Glutamatergic neuron (in vitro differentiated cells): ENCODE results near the gene ANXA3. TPM values are rescaled to one million over a fixed set of nuclear protein-coding genes. Genes with fewer than 3 reads are reported as not detected.
"Not testable (repeated sequence)": the region's sequence is repeated elsewhere in the genome, so short reads cannot be mapped to it uniquely, and the experiment has no call there.

Experiments used
- DNase-seq: peaks from one replicate; pipeline ENCODE4 v3.0.0; 2022
- H3K27ac Mint-ChIP-seq: one replicate; pipeline ENCODE4 v1.8.0; 2020; ENCODE audit warnings: mild to moderate bottlenecking, mixed read lengths, inconsistent platforms; ENCODE audit not compliant: unreplicated experiment
- H3K27me3 Mint-ChIP-seq: one replicate; pipeline ENCODE4 v1.8.0; 2020; ENCODE audit warnings: mild to moderate bottlenecking, moderate library complexity, mixed read lengths, inconsistent platforms; ENCODE audit not compliant: unreplicated experiment
- H3K36me3 Mint-ChIP-seq: one replicate; pipeline ENCODE4 v1.8.0; 2020; ENCODE audit warnings: mild to moderate bottlenecking, mixed read lengths, inconsistent platforms; ENCODE audit not compliant: unreplicated experiment
- H3K4me1 Mint-ChIP-seq: one replicate; pipeline ENCODE4 v1.8.0; 2020; ENCODE audit warnings: mild to moderate bottlenecking, low read depth, mixed read lengths, inconsistent platforms; ENCODE audit not compliant: unreplicated experiment
- H3K4me3 Mint-ChIP-seq: one replicate; pipeline ENCODE4 v1.8.0; 2020; ENCODE audit warnings: mild to moderate bottlenecking, mixed read lengths, inconsistent platforms; ENCODE audit not compliant: unreplicated experiment
- H3K9me3 Mint-ChIP-seq: one replicate; pipeline ENCODE4 v1.8.0; 2020; ENCODE audit warnings: mild to moderate bottlenecking, moderate library complexity, mixed read lengths, inconsistent platforms; ENCODE audit not compliant: unreplicated experiment
- CTCF ChIP-seq: fragments of 200-600 bp; sonication (generic); IDR thresholded peaks from one replicate; pipeline ENCODE4 v1.5.0; 2021; ENCODE audit not compliant: partially characterized antibody, unreplicated experiment
- total RNA-seq: library from RNA; stranded (reverse); fragmentation: NEBNext Ultra II Directional; extraction: Animal tissue kit (Norgen Biotek cat#: 25700); gene quantifications from one replicate; pipeline ENCODE4 v1.2.1, GENCODE V29; 2021; ENCODE audit not compliant: unreplicated experiment

The ANXA3 gene
- total RNA-seq, 1 donor from 2014 or later, result not detected

DNA sequence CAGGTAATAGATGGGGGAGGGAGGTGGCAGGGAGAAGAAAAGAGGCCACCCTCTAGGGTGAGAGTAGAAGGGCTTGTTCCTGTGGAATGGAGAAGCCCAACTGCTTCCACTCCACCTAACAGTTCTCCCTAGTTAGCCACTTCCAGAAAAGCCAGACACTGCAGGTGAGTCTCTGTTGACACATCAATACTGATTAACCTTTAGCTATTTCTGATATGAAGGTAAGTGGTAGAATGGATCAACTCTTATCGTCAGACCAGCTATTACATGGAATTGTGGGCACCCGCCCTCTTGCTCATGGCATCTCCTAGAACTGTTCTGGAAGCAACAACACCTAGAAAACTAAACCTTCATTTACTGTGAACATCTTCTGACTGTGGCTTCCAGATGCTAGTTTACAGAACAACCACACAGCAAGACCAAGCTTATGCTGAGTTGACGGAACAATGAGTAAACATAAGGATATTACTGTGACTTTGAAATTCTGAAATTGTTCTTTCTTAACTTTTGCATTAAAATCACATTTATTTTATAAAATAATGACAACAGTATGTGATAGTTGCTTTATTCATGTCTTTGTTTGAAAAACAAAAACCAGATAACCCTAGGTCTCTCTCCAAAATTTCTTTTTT is 44.7 kb downstream of the ANXA3 start:
- no peak overlapping the region for H3K4me3 Mint-ChIP-seq
- no peak for DNase-seq
- no peaks in the 10 kb centered on the region for H3K36me3 Mint-ChIP-seq
- no peaks in the 10 kb centered on the region for H3K9me3 Mint-ChIP-seq
- no peaks in the 10 kb centered on the region for H3K27me3 Mint-ChIP-seq
- H3K27ac Mint-ChIP-seq, result no peak overlapping the region
- no peaks in the 10 kb centered on the region for H3K4me1 Mint-ChIP-seq
- TF ChIP-seq CTCF, result no peak

DNA sequence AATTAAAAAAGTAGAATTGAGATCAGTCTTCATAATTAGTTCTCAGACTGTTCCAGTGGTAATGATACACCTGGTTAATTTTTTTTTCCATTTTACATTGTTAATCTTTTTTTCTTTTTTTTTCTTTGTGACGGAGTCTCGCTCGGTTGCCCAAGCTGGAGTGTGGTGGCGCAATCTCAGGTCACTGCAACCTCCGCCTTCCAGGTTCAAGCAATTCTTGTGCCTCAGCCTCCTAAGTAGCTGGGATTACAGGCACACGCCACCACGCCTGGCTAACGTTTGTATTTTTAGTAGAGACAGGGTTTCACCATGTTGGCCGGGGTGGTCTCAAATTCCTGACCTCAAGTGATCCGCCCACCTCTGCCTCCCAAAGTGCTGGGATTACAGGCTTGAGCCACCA is 46.9 kb downstream of the ANXA3 start:
- not testable (repeated sequence) for H3K36me3 Mint-ChIP-seq, H3K4me3 Mint-ChIP-seq, DNase-seq, H3K27me3 Mint-ChIP-seq, H3K9me3 Mint-ChIP-seq, H3K4me1 Mint-ChIP-seq, H3K27ac Mint-ChIP-seq

DNA sequence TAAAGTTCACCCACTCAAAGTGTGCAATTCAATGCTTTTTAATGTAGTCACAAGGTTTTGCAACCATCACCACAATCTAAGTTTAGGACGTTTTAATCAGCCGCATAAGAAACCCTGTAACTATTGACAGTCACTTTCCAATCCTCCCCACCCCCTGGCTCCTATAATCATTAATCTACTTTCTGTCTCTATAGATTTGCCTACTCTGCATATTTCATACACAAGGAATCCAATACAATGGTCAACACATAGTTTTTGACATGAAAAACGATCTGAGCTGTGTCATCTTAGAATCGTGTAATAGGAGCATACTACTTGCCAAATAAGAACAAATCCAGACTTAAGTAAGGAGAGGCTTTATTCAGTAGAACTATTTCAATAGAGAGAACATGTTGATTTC is 47.6 kb downstream of the ANXA3 start:
- DNase-seq, result no peak
- Mint-ChIP-seq H3K36me3 (no peaks in the 10 kb centered on the region), H3K4me1 (peaks cover 4% of the 10 kb centered on the region), H3K27ac (no peak overlapping the region), H3K9me3 (no peaks in the 10 kb centered on the region), H3K4me3 (no peak overlapping the region), H3K27me3 (peaks cover 3% of the 10 kb centered on the region)
- TF ChIP-seq CTCF, result no peak

DNA sequence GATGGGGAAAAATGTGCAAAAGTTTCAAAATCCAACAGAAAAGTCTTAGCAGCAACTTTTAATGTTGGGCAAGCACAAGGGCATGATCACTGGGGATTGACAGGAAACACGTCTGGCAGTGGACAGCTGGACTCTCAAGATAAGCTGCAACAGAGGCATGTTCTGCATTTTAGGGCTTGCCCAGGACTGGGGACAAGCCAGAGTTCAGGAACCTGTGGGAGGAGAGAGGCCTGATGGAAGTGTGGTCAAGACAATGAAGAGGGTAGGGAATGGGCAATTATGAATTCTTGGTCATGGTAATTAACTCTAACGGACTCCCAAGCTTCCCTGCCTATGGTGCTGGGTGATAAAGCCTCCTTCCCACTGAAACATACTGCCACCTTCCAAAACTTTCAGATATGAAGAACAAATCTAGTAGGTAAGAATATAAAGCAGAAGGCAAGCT is 48.4 kb downstream of the ANXA3 start:
- H3K4me1 Mint-ChIP-seq, result peaks cover 4% of the 10 kb centered on the region
- H3K27me3 Mint-ChIP-seq, result peaks cover 3% of the 10 kb centered on the region
- H3K27ac Mint-ChIP-seq, result no peak overlapping the region
- no peaks in the 10 kb centered on the region for H3K36me3 Mint-ChIP-seq
- H3K9me3 Mint-ChIP-seq, result no peaks in the 10 kb centered on the region
- no peak overlapping the region for H3K4me3 Mint-ChIP-seq
- no peak for DNase-seq
- TF ChIP-seq CTCF, result no peak

DNA sequence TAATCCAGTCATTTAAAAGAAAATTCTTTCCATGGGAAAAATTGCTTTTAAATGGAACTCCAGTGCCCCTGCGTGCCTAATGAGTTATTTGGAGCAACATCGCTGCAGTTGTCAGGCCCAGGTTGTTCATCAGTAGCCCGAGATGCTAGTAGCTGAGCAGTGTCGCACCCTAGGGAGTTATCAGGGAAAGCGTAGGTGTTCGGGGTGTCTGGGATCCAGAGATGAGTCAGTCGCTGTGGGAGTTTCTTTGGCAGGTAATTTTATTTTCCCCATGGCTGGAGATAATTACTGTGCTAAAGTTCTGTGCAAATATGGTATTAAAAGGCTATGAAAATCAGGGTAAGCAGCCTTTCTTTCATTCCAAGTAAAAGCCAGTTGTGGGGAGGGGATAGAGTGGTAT is 49.4 kb downstream of the ANXA3 start:
- Mint-ChIP-seq H3K36me3 (no peaks in the 10 kb centered on the region), H3K4me1 (peaks cover 4% of the 10 kb centered on the region), H3K27ac (no peak overlapping the region), H3K27me3 (peaks cover 3% of the 10 kb centered on the region), H3K9me3 (no peaks in the 10 kb centered on the region), H3K4me3 (no peak overlapping the region)
- no peak for DNase-seq
- no peak for TF ChIP-seq CTCF
